IMR-90 (cell line): ENCODE measurements around the gene CPED1. TPM values are rescaled to one million over a fixed set of nuclear protein-coding genes. Genes with fewer than 3 reads are reported as not detected.

Source experiments
- ATAC-seq: fragments of 200-7000 bp; cut with Tn5 transposase; 2 replicates; pipeline ENCODE4 v1.9.1; 2020; ENCODE audit warnings: low read depth, mild to moderate bottlenecking, moderate library complexity
- BruUV-seq: library from RNA; stranded (reverse); fragments of 400-500 nt; replicated peaks from 2 replicates; lab custom pipeline; 2021; lab: Mats Ljungman, UMichigan
- CTCF ChIA-PET: fragments of 300-600 bp; formaldehyde crosslinking; extraction: SDS; loops from one replicate; lab custom pipeline; 2021; ENCODE audit warnings: antibody characterized with exemption; lab: Yijun Ruan, JAX
- POLR2A ChIA-PET: fragments of 300-600 bp; sonication (Branson Sonifier 250); formaldehyde crosslinking; loops from one replicate; lab custom pipeline; 2022; ENCODE audit warnings: antibody characterized with exemption; ENCODE audit not compliant: unreplicated experiment; lab: Charles Lee
- DNase-seq: peaks from one replicate; pipeline ENCODE4 v3.0.0; 2013
- H2AFZ ChIP-seq: replicated peaks from 2 replicates; pipeline ENCODE3; 2013; ENCODE audit warnings: low read length, mild to moderate bottlenecking; ENCODE audit not compliant: poor library complexity
- H2AK5ac ChIP-seq: 2 replicates; pipeline ENCODE4 v1.6.1; 2013; ENCODE audit warnings: low read depth, low read length, inconsistent platforms
- H2AK9ac ChIP-seq: replicated peaks from 2 replicates; pipeline ENCODE3; 2013; ENCODE audit warnings: mild to moderate bottlenecking, low read depth, low read length, moderate library complexity; ENCODE audit not compliant: poor library complexity
- H2BK120ac ChIP-seq: 2 replicates; pipeline ENCODE4 v1.6.1; 2013; ENCODE audit warnings: low read depth, low read length, inconsistent platforms
- H2BK15ac ChIP-seq: 3 replicates; pipeline ENCODE4 v1.6.1; 2013; ENCODE audit warnings: low read depth, low read length, inconsistent platforms
- H2BK20ac ChIP-seq: 2 replicates; pipeline ENCODE4 v1.6.1; 2013; ENCODE audit warnings: low read depth, mild to moderate bottlenecking, inconsistent platforms, low read length, moderate library complexity
- H2BK5ac ChIP-seq: 2 replicates; pipeline ENCODE4 v1.6.1; 2013; ENCODE audit warnings: mild to moderate bottlenecking, low read depth, low read length, inconsistent platforms; ENCODE audit not compliant: poor library complexity, severe bottlenecking
- H3K14ac ChIP-seq: replicated peaks from 2 replicates; pipeline ENCODE4 v1.6.1; 2013; ENCODE audit warnings: low read depth, low read length, inconsistent platforms
- H3K18ac ChIP-seq: 2 replicates; pipeline ENCODE4 v1.6.1; 2013; ENCODE audit warnings: low read depth, low read length, control low read depth
- H3K23ac ChIP-seq: 2 replicates; pipeline ENCODE4 v1.6.1; 2013; ENCODE audit warnings: low read depth, low read length, inconsistent platforms
- H3K27ac ChIP-seq: 2 replicates; pipeline ENCODE4 v1.5.1; 2013; ENCODE audit warnings: mild to moderate bottlenecking, control low read depth, low read length; ENCODE audit not compliant: insufficient read depth
- H3K27me3 ChIP-seq: 2 replicates; pipeline ENCODE4 v1.6.1; 2013; ENCODE audit warnings: low read length; ENCODE audit not compliant: control insufficient read depth, insufficient read depth
- H3K36me3 ChIP-seq: 2 replicates; pipeline ENCODE4 v1.6.1; 2013; ENCODE audit warnings: low read length, mixed read lengths; ENCODE audit not compliant: control insufficient read depth, insufficient read depth
- H3K4ac ChIP-seq: 2 replicates; pipeline ENCODE4 v1.6.1; 2013; ENCODE audit warnings: low read depth, low read length, inconsistent platforms
- H3K4me1 ChIP-seq: 2 replicates; pipeline ENCODE4 v1.6.1; 2013; ENCODE audit warnings: low read length, mixed read lengths; ENCODE audit not compliant: control insufficient read depth, insufficient read depth
- H3K4me2 ChIP-seq: 2 replicates; pipeline ENCODE4 v1.6.1; 2013; ENCODE audit warnings: low read depth, mild to moderate bottlenecking, control low read depth, low read length, moderate library complexity
- H3K4me3 ChIP-seq: 2 replicates; pipeline ENCODE4 v1.5.1; 2013; ENCODE audit warnings: low read depth, mild to moderate bottlenecking, control low read depth, low read length, moderate library complexity; ENCODE audit not compliant: insufficient read depth
- H3K56ac ChIP-seq: 2 replicates; pipeline ENCODE4 v1.6.1; 2013; ENCODE audit warnings: low read length, inconsistent platforms; ENCODE audit not compliant: insufficient read depth; ENCODE audit errors: extremely low read depth
- H3K79me1 ChIP-seq, 2 experiments: 2 replicates each; pipeline ENCODE4 v1.6.1; 2013; ENCODE audit warnings: low read length in 2 of 2, inconsistent platforms in 1 of 2, low read depth in 1 of 2
- H3K9ac ChIP-seq: 2 replicates; pipeline ENCODE4 v1.6.1; 2013; ENCODE audit warnings: low read depth, low read length, control low read depth
- H3K9me1 ChIP-seq: 2 replicates; pipeline ENCODE4 v1.6.1; 2013; ENCODE audit warnings: low read length, inconsistent platforms; ENCODE audit not compliant: insufficient read depth
- H3K9me3 ChIP-seq: 2 replicates; pipeline ENCODE4 v1.6.1; 2013; ENCODE audit warnings: low read length; ENCODE audit not compliant: control insufficient read depth, insufficient read depth
- H4K20me1 ChIP-seq: 2 replicates; pipeline ENCODE4 v1.6.1; 2013; ENCODE audit warnings: low read length, inconsistent platforms; ENCODE audit not compliant: insufficient read depth
- H4K5ac ChIP-seq: 2 replicates; pipeline ENCODE4 v1.6.1; 2013; ENCODE audit warnings: mild to moderate bottlenecking, low read depth, low read length, control low read depth
- H4K8ac ChIP-seq, 2 experiments: 2 replicates each; pipeline ENCODE4 v1.6.1; 2013; ENCODE audit warnings: low read depth in 2 of 2, low read length in 2 of 2, control low read depth in 1 of 2, inconsistent platforms in 1 of 2
- H4K91ac ChIP-seq: 2 replicates; pipeline ENCODE4 v1.6.1; 2013; ENCODE audit warnings: low read depth, low read length, inconsistent platforms; ENCODE audit not compliant: insufficient read depth
- BHLHE40 ChIP-seq: fragments of 150-350 bp; IDR thresholded peaks from 2 replicates; pipeline ENCODE4 v1.6.1; 2016; ENCODE audit warnings: mild to moderate bottlenecking, low read depth, low read length
- CTCF ChIP-seq: conservative IDR thresholded peaks from 2 replicates; pipeline ENCODE4 v1.5.1; 2012; ENCODE audit warnings: mild to moderate bottlenecking, low read depth, low read length, improper control_type of control experiment
- ELK1 ChIP-seq: fragments of 150-350 bp; IDR thresholded peaks from 2 replicates; pipeline ENCODE4 v1.6.1; 2016; ENCODE audit warnings: low read depth, mild to moderate bottlenecking, low read length, moderate library complexity, borderline replicate concordance
- RFX5 ChIP-seq: IDR thresholded peaks from 2 replicates; pipeline ENCODE4 v1.8.0; 2012; ENCODE audit warnings: low read depth, mild to moderate bottlenecking, low read length, moderate library complexity
- SMC3 ChIP-seq: fragments of 150-350 bp; IDR thresholded peaks from 2 replicates; pipeline ENCODE4 v1.6.1; 2016; ENCODE audit warnings: low read depth, mild to moderate bottlenecking, antibody characterized with exemption, low read length, moderate library complexity
- WGBS, 2 experiments: methylation state at CpG; one replicate each; pipeline versions ENCODE4 v1.1.5 to v1.1.7; 2013; ENCODE audit warnings: missing lambda C conversion rate in 2 of 2; ENCODE audit not compliant: insufficient read length in 1 of 2; ENCODE audit errors: extremely low coverage in 2 of 2; 5-methylcytosine and 5-hydroxymethylcytosine counted together
- dilution Hi-C: fragments of 300-500 bp; cut with HindIII; formaldehyde crosslinking; loops from one replicate; pipeline ENCODE4 v1.14.3; 2018; ENCODE audit warnings: low sequenced_read_pairs; ENCODE audit not compliant: unreplicated experiment
- in situ Hi-C: fragments of 300-500 bp; cut with MboI; formaldehyde crosslinking; loops from 3 replicates; pipeline ENCODE4 v1.14.3; 2019; ENCODE audit warnings: low sequenced_read_pairs, inconsistent platforms, mixed read lengths
- intact Hi-C: fragments of 100-400 bp; cut with micrococcal nuclease; formaldehyde crosslinking; loops from 2 replicates; pipeline ENCODE4 v1.10.0; 2022
- polyA plus RNA-seq, 3 experiments: library from polyadenylated mRNA; depleted of rRNA; stranded (reverse); fragments of >200 nt; gene quantifications; 2 replicates each; pipeline ENCODE4 v1.2.3, GENCODE V29; 2012; ENCODE audit warnings: low replicate concordance in 1 of 3
- total RNA-seq: library from RNA; depleted of rRNA; stranded (reverse); fragments of >200 nt; gene quantifications from 2 replicates; pipeline ENCODE4 v1.2.3, GENCODE V29; 2012

The CPED1 gene
- total and polyA plus RNA-seq, 2 of the 4 experiments (the other 2 are of a cell fraction) = 31.2 to 96.8 TPM

- Histone ChIP-seq H3K36me3 (no peaks in the 10 kb centered on the region), H3K9me3 (no peaks in the 10 kb centered on the region), H4K91ac (no peak overlapping the region), H3K4me2 (peak overlapping the region; percentile 41; the same call in 1 of the 2 replicates), H2BK5ac (no peak overlapping the region), H3K79me1 (peaks cover 44 to 71% of the 10 kb centered on the region in 2 experiments), H4K8ac (0 out of 4 replicates have a peak overlapping the region, but pooled peaks of 1 of the 2 experiments have one; percentile 16), H3K18ac (peak overlapping the region; percentile 67; the same call in 1 of the 2 replicates), H3K9me1 (peaks cover 18% of the 10 kb centered on the region), H3K4me3 (no peak overlapping the region), H2AK5ac (no peak overlapping the region), H2AK9ac (no peak overlapping the region), H3K27me3 (no peaks in the 10 kb centered on the region), H3K9ac (no peak overlapping the region), H4K5ac (peak overlapping the region; percentile 37; the same call in 1 of the 2 replicates), H2AFZ (no peak overlapping the region), H3K56ac (no peak overlapping the region), H4K20me1 (peaks cover 9% of the 10 kb centered on the region; the same call in 1 of the 2 replicates), H3K23ac (0 out of 2 replicates have a peak overlapping the region, but pooled peaks have one; percentile 18), H2BK120ac (0 out of 2 replicates have a peak overlapping the region, but pooled peaks have one; percentile 24), H2BK20ac (no peak overlapping the region), H2BK15ac (no peak overlapping the region), H3K14ac (no peak overlapping the region; the same call in 1 of the 2 replicates), H3K27ac (no peak overlapping the region), H3K4ac (no peak overlapping the region), H3K4me1 (peaks cover 18% of the 10 kb centered on the region)
- dilution Hi-C loops = no loop called here
- TF ChIP-seq BHLHE40 (no peak), RFX5 (no peak), SMC3 (no peak), ELK1 (no peak), CTCF (no peak)
- BruUV-seq = no TSS peak
- intact Hi-C loops = no loop called here
- CTCF ChIA-PET = interaction anchor here (0.6 to 1.1 kb wide), 4 partner anchors 10 to 199 kb away, joined by 3 to 4 read pairs (median 3); no protein-coding TSS in a partner anchor
- no CpG with 5 or more reads among the region's 4 CpGs for WGBS, 2 experiments
- POLR2A ChIA-PET = no interaction called here
- ATAC-seq (no peak), DNase-seq (no peak)
- in situ Hi-C loops = no loop called here
Observed at GRCh38 chr7:121005996-121006584, 17.6 kb downstream of the CPED1 start.
